ENCODE data around the gene PARVA. TPM values are rescaled to one million over a fixed set of nuclear protein-coding genes. Genes with fewer than 3 reads are reported as not detected.

PARVA gene
- total RNA-seq, 4 donors from 2014 or later, result 52.9 to 188 (median 66.5) TPM

- H3K4me1 ChIP-seq, result peaks cover 0 to 7% of the 10 kb centered on the region in 2 donors
- H3K36me3 ChIP-seq, result no peaks in the 10 kb centered on the region
- H3K9me3 ChIP-seq, result no peaks in the 10 kb centered on the region
- intact Hi-C loops (cut with DNase I; ENCODE audit: low total_unique reads), result no loop called here
- peak overlapping the region; percentile 70 to 72 for H3K27ac ChIP-seq
- H3K4me3 ChIP-seq, result no peak overlapping the region
- DNase-seq, result no peak
- TF ChIP-seq POLR2A (IDR thresholded peaks at IDR 0.05) (no peak), CTCF (IDR thresholded peaks at IDR 0.05) (no peak)
- H3K27me3 ChIP-seq, result no peaks in the 10 kb centered on the region
Observed at GRCh38 chr11:12509371-12509770, 132.0 kb downstream of the PARVA start.

GRCh38 chr11:12512132-12512531 is 134.8 kb downstream of the PARVA start:
- intact Hi-C loops (cut with DNase I; ENCODE audit: low total_unique reads), result no loop called here
- no peak for TF ChIP-seq CTCF (IDR thresholded peaks at IDR 0.05)
- TF ChIP-seq POLR2A (IDR thresholded peaks at IDR 0.05), result no peak
- Histone ChIP-seq H3K4me3 (no peak overlapping the region), H3K4me1 (peaks cover 0 to 7% of the 10 kb centered on the region in 2 donors), H3K27ac (no peak overlapping the region), H3K27me3 (no peaks in the 10 kb centered on the region), H3K36me3 (no peaks in the 10 kb centered on the region), H3K9me3 (no peaks in the 10 kb centered on the region)
- no peak for DNase-seq

- H3K27ac ChIP-seq, result no peak overlapping the region
- TF ChIP-seq POLR2A (IDR thresholded peaks at IDR 0.05), result no peak
- no peak for TF ChIP-seq CTCF (IDR thresholded peaks at IDR 0.05)
- intact Hi-C loops (cut with DNase I; ENCODE audit: low total_unique reads), result no loop called here
Observed at GRCh38 chr11:12512826-12513395, 135.5 kb downstream of the PARVA start.

GRCh38 chr11:12516387-12517105 is 139.2 kb downstream of the PARVA start:
- Histone ChIP-seq H3K27ac (no peak overlapping the region), H3K9me3 (no peaks in the 10 kb centered on the region), H3K4me1 (no peaks in the 10 kb centered on the region), H3K27me3 (no peaks in the 10 kb centered on the region), H3K4me3 (no peak overlapping the region), H3K36me3 (no peaks in the 10 kb centered on the region)
- TF ChIP-seq POLR2A (IDR thresholded peaks at IDR 0.05) (no peak), CTCF (IDR thresholded peaks at IDR 0.05) (no peak)
- intact Hi-C loops (cut with DNase I; ENCODE audit: low total_unique reads), result no loop called here
- no peak for DNase-seq

More at GRCh38 chr11:12512826-12513395, 135.5 kb downstream of the PARVA start:
- no peaks in the 10 kb centered on the region for H3K36me3 ChIP-seq
- no peak overlapping the region for H3K4me3 ChIP-seq
- no peak for DNase-seq
- H3K27me3 ChIP-seq, result no peaks in the 10 kb centered on the region
- H3K9me3 ChIP-seq, result no peaks in the 10 kb centered on the region
- peaks cover 0 to 3% of the 10 kb centered on the region in 2 donors for H3K4me1 ChIP-seq

- intact Hi-C loops (cut with DNase I; ENCODE audit: low total_unique reads), result no loop called here
- Histone ChIP-seq H3K27me3 (no peaks in the 10 kb centered on the region), H3K27ac (no peak overlapping the region)
Observed at GRCh38 chr11:12517306-12517705, 139.9 kb downstream of the PARVA start.

More at GRCh38 chr11:12517306-12517705, 139.9 kb downstream of the PARVA start:
- no peaks in the 10 kb centered on the region for H3K36me3 ChIP-seq
- DNase-seq, result no peak
- H3K4me3 ChIP-seq, result no peak overlapping the region
- TF ChIP-seq CTCF (IDR thresholded peaks at IDR 0.05), result no peak
- TF ChIP-seq POLR2A (IDR thresholded peaks at IDR 0.05), result no peak
- H3K4me1 ChIP-seq, result no peaks in the 10 kb centered on the region
- H3K9me3 ChIP-seq, result no peaks in the 10 kb centered on the region
